AG10803 (cell line): ENCODE data around the gene OR4D5.

Experiments used
- DNase-seq: peaks from one replicate; pipeline ENCODE4 v3.0.0; 2010; ENCODE audit warnings: low read depth
- H3K4me3 ChIP-seq: 2 replicates; pipeline ENCODE4 v1.5.1; 2011; ENCODE audit warnings: mild to moderate bottlenecking, low read length, control low read depth
- TF ChIP-seq, protein P1 (sequence below): conservative IDR thresholded peaks from 2 replicates; pipeline ENCODE4 v1.5.1; 2011; ENCODE audit warnings: mild to moderate bottlenecking, low read length, control low read depth, inconsistent platforms

The OR4D5 gene

DNA sequence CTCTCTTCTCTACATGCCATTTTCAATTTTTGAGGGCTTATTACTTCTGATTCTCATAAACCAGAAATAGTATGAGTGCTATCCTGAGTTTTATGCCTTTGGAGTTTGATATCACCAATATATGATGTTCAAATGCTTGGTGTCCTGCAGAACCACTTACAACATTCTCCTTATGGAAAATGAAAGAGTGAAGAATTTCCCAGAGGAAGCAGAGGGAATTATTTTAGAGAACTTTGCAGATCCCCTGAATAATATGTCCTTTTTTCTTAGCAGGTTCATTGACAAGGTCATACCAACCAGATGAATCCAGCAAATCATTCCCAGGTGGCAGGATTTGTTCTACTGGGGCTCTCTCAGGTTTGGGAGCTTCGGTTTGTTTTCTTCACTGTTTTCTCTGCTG is at the start of gene OR4D5:
OR4D5 (plus strand) TSS at position 301 of the 400 bp plus-strand sequence; CDS start at position 301, 0 bp downstream.
- no peak for DNase-seq
- TF ChIP-seq, protein P1, sequence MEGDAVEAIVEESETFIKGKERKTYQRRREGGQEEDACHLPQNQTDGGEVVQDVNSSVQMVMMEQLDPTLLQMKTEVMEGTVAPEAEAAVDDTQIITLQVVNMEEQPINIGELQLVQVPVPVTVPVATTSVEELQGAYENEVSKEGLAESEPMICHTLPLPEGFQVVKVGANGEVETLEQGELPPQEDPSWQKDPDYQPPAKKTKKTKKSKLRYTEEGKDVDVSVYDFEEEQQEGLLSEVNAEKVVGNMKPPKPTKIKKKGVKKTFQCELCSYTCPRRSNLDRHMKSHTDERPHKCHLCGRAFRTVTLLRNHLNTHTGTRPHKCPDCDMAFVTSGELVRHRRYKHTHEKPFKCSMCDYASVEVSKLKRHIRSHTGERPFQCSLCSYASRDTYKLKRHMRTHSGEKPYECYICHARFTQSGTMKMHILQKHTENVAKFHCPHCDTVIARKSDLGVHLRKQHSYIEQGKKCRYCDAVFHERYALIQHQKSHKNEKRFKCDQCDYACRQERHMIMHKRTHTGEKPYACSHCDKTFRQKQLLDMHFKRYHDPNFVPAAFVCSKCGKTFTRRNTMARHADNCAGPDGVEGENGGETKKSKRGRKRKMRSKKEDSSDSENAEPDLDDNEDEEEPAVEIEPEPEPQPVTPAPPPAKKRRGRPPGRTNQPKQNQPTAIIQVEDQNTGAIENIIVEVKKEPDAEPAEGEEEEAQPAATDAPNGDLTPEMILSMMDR = no peak

GRCh38 chr11:123892031-123892430 is 47.4 kb upstream of the OR4D5 start:
- no peak for DNase-seq
- TF ChIP-seq, protein P1 = no peak
- no peak overlapping the region for H3K4me3 ChIP-seq

More for the DNA sequence above, at the start of gene OR4D5:
- no peak within 1 kb of the TSS for H3K4me3 ChIP-seq

- TF ChIP-seq, protein P1 = no peak
- H3K4me3 ChIP-seq = no peak overlapping the region
- no peak for DNase-seq
These were observed 39.6 kb upstream of the OR4D5 start for GRCh38 chr11:123899792-123900191.

DNA sequence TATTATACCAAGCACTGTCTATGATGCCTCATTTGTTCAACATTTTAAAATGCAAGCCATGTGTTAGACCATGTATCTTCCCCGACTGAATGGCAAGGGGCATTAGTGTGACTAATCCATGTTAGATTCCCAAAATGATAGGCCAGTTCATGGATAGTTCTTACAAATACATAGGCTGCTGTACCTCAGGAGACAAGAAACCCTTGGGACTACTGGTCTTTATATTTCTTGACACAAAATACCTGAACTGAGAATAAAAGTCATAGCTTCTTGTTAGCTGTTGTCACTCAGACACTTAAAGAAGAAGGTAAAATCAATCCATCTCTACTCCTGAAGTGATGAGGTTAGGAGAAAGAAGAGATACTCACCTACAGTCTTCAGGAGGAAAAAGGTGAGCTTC is 37.5 kb upstream of the OR4D5 start, which contains the start of gene OR8D4:
OR8D4 (plus strand) TSS at position 301 of the 400 bp plus-strand sequence. CDS start 4,265 bp downstream, outside the sequence.
- no peak within 1 kb of the TSS for H3K4me3 ChIP-seq
- no peak for DNase-seq
- TF ChIP-seq, protein P1 = no peak

GRCh38 chr11:123903932-123904331 is 35.5 kb upstream of the OR4D5 start:
- no peak overlapping the region for H3K4me3 ChIP-seq
- DNase-seq = no peak
- TF ChIP-seq, protein P1 = no peak

DNA sequence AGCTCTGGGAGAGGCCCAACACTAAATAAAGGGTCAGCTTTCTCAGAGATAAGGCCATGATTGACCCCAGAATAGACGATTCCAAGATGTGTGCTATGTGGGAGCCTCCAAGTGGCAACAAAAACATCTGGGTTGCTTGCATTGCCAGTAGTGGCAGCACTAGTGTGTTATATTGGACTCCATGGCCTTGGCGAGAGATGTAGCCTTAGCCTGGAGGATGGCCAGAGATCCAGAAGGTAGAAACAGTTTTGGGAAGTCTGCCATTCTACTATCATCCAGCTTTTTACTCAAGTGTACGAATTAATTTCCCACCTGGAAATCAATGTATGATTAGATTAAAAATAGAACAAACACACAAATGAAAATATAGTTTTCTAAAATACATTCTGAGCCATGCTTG is 34.5 kb upstream of the OR4D5 start:
- H3K4me3 ChIP-seq = no peak overlapping the region
- DNase-seq = no peak
- TF ChIP-seq, protein P1 = no peak

- H3K4me3 ChIP-seq = no peak overlapping the region
- no peak for DNase-seq
These were observed 33.6 kb upstream of the OR4D5 start for GRCh38 chr11:123905826-123906225.

More at GRCh38 chr11:123905826-123906225, 33.6 kb upstream of the OR4D5 start:
- TF ChIP-seq, protein P1 = no peak
